Measurements from ENCODE around the gene TRPV3.
"Not testable (repeated sequence)": the region's sequence is repeated elsewhere in the genome, so short reads cannot be mapped to it uniquely, and the experiment has no call there.

The TRPV3 gene

GRCh38 chr17:3592216-3592860, 34.7 kb upstream of the TRPV3 start:
- no peak overlapping the region for H3K4me3 ChIP-seq (ENCODE audit: low read depth, low read length)
- peaks cover 20% of the 10 kb centered on the region for H3K36me3 ChIP-seq (ENCODE audit: control insufficient read depth, insufficient read depth, low read length)
- no peak overlapping the region for H3K27ac ChIP-seq (ENCODE audit: low read depth, low read length)
- no peaks in the 10 kb centered on the region for H3K4me1 ChIP-seq (ENCODE audit: control insufficient read depth, insufficient read depth, low read length)
- H3K9me3 ChIP-seq (ENCODE audit: control insufficient read depth, insufficient read depth, low read length) = no peaks in the 10 kb centered on the region
- H3K9ac ChIP-seq (ENCODE audit: low read depth, low read length) = no peak overlapping the region
- H3K27me3 ChIP-seq (ENCODE audit: control insufficient read depth, insufficient read depth, low read length) = no peaks in the 10 kb centered on the region

GRCh38 chr17:3590768-3591167, 33.2 kb upstream of the TRPV3 start:
- H3K4me3 ChIP-seq (ENCODE audit: low read depth, low read length) = no peak overlapping the region
- no peaks in the 10 kb centered on the region for H3K9me3 ChIP-seq (ENCODE audit: control insufficient read depth, insufficient read depth, low read length)
- H3K27ac ChIP-seq (ENCODE audit: low read depth, low read length) = no peak overlapping the region
- no peaks in the 10 kb centered on the region for H3K27me3 ChIP-seq (ENCODE audit: control insufficient read depth, insufficient read depth, low read length)
- H3K36me3 ChIP-seq (ENCODE audit: control insufficient read depth, insufficient read depth, low read length) = peaks cover 26% of the 10 kb centered on the region; the same call in 1 of the 2 replicates
- H3K4me1 ChIP-seq (ENCODE audit: control insufficient read depth, insufficient read depth, low read length) = no peaks in the 10 kb centered on the region
- H3K9ac ChIP-seq (ENCODE audit: low read depth, low read length) = no peak overlapping the region

- Histone ChIP-seq H3K4me1 (ENCODE audit: control insufficient read depth, insufficient read depth, low read length) (no peaks in the 10 kb centered on the region), H3K9ac (ENCODE audit: low read depth, low read length) (no peak overlapping the region), H3K27me3 (ENCODE audit: control insufficient read depth, insufficient read depth, low read length) (no peaks in the 10 kb centered on the region), H3K4me3 (ENCODE audit: low read depth, low read length) (no peak overlapping the region), H3K36me3 (ENCODE audit: control insufficient read depth, insufficient read depth, low read length) (peaks cover 26% of the 10 kb centered on the region; the same call in 1 of the 2 replicates), H3K9me3 (ENCODE audit: control insufficient read depth, insufficient read depth, low read length) (no peaks in the 10 kb centered on the region), H3K27ac (ENCODE audit: low read depth, low read length) (no peak overlapping the region)
These were observed 32.6 kb upstream of the TRPV3 start for GRCh38 chr17:3590231-3590630.

GRCh38 chr17:3589784-3590183, 32.2 kb upstream of the TRPV3 start:
- Histone ChIP-seq H3K4me3 (ENCODE audit: low read depth, low read length) (no peak overlapping the region), H3K27ac (ENCODE audit: low read depth, low read length) (no peak overlapping the region), H3K9ac (ENCODE audit: low read depth, low read length) (no peak overlapping the region), H3K36me3 (ENCODE audit: control insufficient read depth, insufficient read depth, low read length) (peaks cover 26% of the 10 kb centered on the region; the same call in 1 of the 2 replicates), H3K4me1 (ENCODE audit: control insufficient read depth, insufficient read depth, low read length) (no peaks in the 10 kb centered on the region), H3K9me3 (ENCODE audit: control insufficient read depth, insufficient read depth, low read length) (no peaks in the 10 kb centered on the region), H3K27me3 (ENCODE audit: control insufficient read depth, insufficient read depth, low read length) (no peaks in the 10 kb centered on the region)

- H3K9me3 ChIP-seq (ENCODE audit: control insufficient read depth, insufficient read depth, low read length) = no peaks in the 10 kb centered on the region
- H3K4me3 ChIP-seq (ENCODE audit: low read depth, low read length) = no peak overlapping the region
- no peaks in the 10 kb centered on the region for H3K4me1 ChIP-seq (ENCODE audit: control insufficient read depth, insufficient read depth, low read length)
- peaks cover 24% of the 10 kb centered on the region; the same call in 1 of the 2 replicates for H3K36me3 ChIP-seq (ENCODE audit: control insufficient read depth, insufficient read depth, low read length)
- no peaks in the 10 kb centered on the region for H3K27me3 ChIP-seq (ENCODE audit: control insufficient read depth, insufficient read depth, low read length)
- no peak overlapping the region for H3K27ac ChIP-seq (ENCODE audit: low read depth, low read length)
- H3K9ac ChIP-seq (ENCODE audit: low read depth, low read length) = no peak overlapping the region
These were observed 28.2 kb upstream of the TRPV3 start for GRCh38 chr17:3585826-3586225.

- H3K36me3 ChIP-seq (ENCODE audit: control insufficient read depth, insufficient read depth, low read length) = peaks cover 21% of the 10 kb centered on the region; the same call in 1 of the 2 replicates
- H3K9me3 ChIP-seq (ENCODE audit: control insufficient read depth, insufficient read depth, low read length) = no peaks in the 10 kb centered on the region
- no peaks in the 10 kb centered on the region for H3K4me1 ChIP-seq (ENCODE audit: control insufficient read depth, insufficient read depth, low read length)
- H3K27me3 ChIP-seq (ENCODE audit: control insufficient read depth, insufficient read depth, low read length) = no peaks in the 10 kb centered on the region
- no peak overlapping the region for H3K27ac ChIP-seq (ENCODE audit: low read depth, low read length)
- no peak overlapping the region for H3K4me3 ChIP-seq (ENCODE audit: low read depth, low read length)
- H3K9ac ChIP-seq (ENCODE audit: low read depth, low read length) = no peak overlapping the region
These were observed 25.8 kb upstream of the TRPV3 start for GRCh38 chr17:3583456-3583855.

GRCh38 chr17:3582915-3583314, 25.3 kb upstream of the TRPV3 start:
- no peak overlapping the region for H3K9ac ChIP-seq (ENCODE audit: low read depth, low read length)
- no peak overlapping the region for H3K27ac ChIP-seq (ENCODE audit: low read depth, low read length)
- peaks cover 18% of the 10 kb centered on the region; the same call in 1 of the 2 replicates for H3K36me3 ChIP-seq (ENCODE audit: control insufficient read depth, insufficient read depth, low read length)
- no peak overlapping the region for H3K4me3 ChIP-seq (ENCODE audit: low read depth, low read length)
- no peaks in the 10 kb centered on the region for H3K4me1 ChIP-seq (ENCODE audit: control insufficient read depth, insufficient read depth, low read length)
- no peaks in the 10 kb centered on the region for H3K9me3 ChIP-seq (ENCODE audit: control insufficient read depth, insufficient read depth, low read length)
- no peaks in the 10 kb centered on the region for H3K27me3 ChIP-seq (ENCODE audit: control insufficient read depth, insufficient read depth, low read length)

GRCh38 chr17:3578667-3579066, 21.1 kb upstream of the TRPV3 start:
- not testable (repeated sequence) for H3K27ac ChIP-seq (ENCODE audit: low read depth, low read length); H3K9ac ChIP-seq (ENCODE audit: low read depth, low read length); H3K9me3 ChIP-seq (ENCODE audit: control insufficient read depth, insufficient read depth, low read length); H3K4me1 ChIP-seq (ENCODE audit: control insufficient read depth, insufficient read depth, low read length); H3K4me3 ChIP-seq (ENCODE audit: low read depth, low read length); H3K27me3 ChIP-seq (ENCODE audit: control insufficient read depth, insufficient read depth, low read length)
- peaks cover 19% of the 10 kb centered on the region for H3K36me3 ChIP-seq (ENCODE audit: control insufficient read depth, insufficient read depth, low read length)

GRCh38 chr17:3576970-3577369, 19.4 kb upstream of the TRPV3 start:
- H3K27me3 ChIP-seq (ENCODE audit: control insufficient read depth, insufficient read depth, low read length) = no peaks in the 10 kb centered on the region

GRCh38 chr17:3575511-3575910, 17.9 kb upstream of the TRPV3 start:
- Histone ChIP-seq H3K4me3 (ENCODE audit: low read depth, low read length) (no peak overlapping the region), H3K27ac (ENCODE audit: low read depth, low read length) (no peak overlapping the region), H3K9me3 (ENCODE audit: control insufficient read depth, insufficient read depth, low read length) (no peaks in the 10 kb centered on the region), H3K27me3 (ENCODE audit: control insufficient read depth, insufficient read depth, low read length) (no peaks in the 10 kb centered on the region), H3K4me1 (ENCODE audit: control insufficient read depth, insufficient read depth, low read length) (no peaks in the 10 kb centered on the region), H3K36me3 (ENCODE audit: control insufficient read depth, insufficient read depth, low read length) (peaks cover 33% of the 10 kb centered on the region), H3K9ac (ENCODE audit: low read depth, low read length) (no peak overlapping the region)

More at GRCh38 chr17:3576970-3577369, 19.4 kb upstream of the TRPV3 start:
- no peaks in the 10 kb centered on the region for H3K4me1 ChIP-seq (ENCODE audit: control insufficient read depth, insufficient read depth, low read length)
- no peak overlapping the region for H3K27ac ChIP-seq (ENCODE audit: low read depth, low read length)
- H3K36me3 ChIP-seq (ENCODE audit: control insufficient read depth, insufficient read depth, low read length) = peaks cover 23% of the 10 kb centered on the region
- no peak overlapping the region for H3K9ac ChIP-seq (ENCODE audit: low read depth, low read length)
- H3K4me3 ChIP-seq (ENCODE audit: low read depth, low read length) = no peak overlapping the region
- no peaks in the 10 kb centered on the region for H3K9me3 ChIP-seq (ENCODE audit: control insufficient read depth, insufficient read depth, low read length)

GRCh38 chr17:3574231-3574630, 16.6 kb upstream of the TRPV3 start:
- H3K27ac ChIP-seq (ENCODE audit: low read depth, low read length) = no peak overlapping the region
- H3K4me3 ChIP-seq (ENCODE audit: low read depth, low read length) = no peak overlapping the region
- no peaks in the 10 kb centered on the region for H3K9me3 ChIP-seq (ENCODE audit: control insufficient read depth, insufficient read depth, low read length)
- no peak overlapping the region for H3K9ac ChIP-seq (ENCODE audit: low read depth, low read length)
- H3K4me1 ChIP-seq (ENCODE audit: control insufficient read depth, insufficient read depth, low read length) = no peaks in the 10 kb centered on the region
- H3K36me3 ChIP-seq (ENCODE audit: control insufficient read depth, insufficient read depth, low read length) = peaks cover 30% of the 10 kb centered on the region
- H3K27me3 ChIP-seq (ENCODE audit: control insufficient read depth, insufficient read depth, low read length) = no peaks in the 10 kb centered on the region

All from HUES48 (cell line).